ENCODE results near the gene PVRIG.

DNA sequence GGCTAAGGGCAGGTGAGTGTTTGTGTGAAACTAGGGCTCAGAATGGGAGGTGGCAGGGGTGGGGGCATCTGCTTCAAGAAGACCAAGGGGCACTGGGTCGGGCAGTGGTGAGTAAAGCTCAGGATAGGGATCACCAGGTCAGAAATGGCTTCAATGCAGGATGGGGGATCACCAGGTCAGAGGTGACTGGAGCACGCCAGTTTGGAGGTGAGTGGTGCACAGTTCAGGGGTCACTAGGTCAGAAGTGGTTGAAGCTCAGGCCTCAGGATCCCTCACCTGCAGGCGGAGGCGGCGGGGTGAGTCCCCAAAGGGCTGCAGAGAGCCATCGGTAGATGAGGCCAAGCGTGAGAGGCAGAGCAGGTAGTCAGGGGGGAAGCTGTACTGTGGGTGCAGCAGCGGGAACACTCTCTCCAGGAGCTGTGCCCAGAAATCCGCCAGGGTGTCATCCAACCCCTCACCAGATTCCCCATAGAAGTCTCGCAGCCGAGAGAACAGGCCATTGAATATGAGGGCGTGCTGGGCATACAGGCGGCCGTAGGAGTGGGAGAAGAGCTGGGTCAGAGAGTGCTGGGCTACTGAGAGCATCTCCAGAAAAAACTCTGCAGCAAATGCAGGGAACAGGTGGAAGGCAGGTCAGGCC lies 44.3 kb upstream of the PVRIG start:
- TF ChIP-seq, protein P1, sequence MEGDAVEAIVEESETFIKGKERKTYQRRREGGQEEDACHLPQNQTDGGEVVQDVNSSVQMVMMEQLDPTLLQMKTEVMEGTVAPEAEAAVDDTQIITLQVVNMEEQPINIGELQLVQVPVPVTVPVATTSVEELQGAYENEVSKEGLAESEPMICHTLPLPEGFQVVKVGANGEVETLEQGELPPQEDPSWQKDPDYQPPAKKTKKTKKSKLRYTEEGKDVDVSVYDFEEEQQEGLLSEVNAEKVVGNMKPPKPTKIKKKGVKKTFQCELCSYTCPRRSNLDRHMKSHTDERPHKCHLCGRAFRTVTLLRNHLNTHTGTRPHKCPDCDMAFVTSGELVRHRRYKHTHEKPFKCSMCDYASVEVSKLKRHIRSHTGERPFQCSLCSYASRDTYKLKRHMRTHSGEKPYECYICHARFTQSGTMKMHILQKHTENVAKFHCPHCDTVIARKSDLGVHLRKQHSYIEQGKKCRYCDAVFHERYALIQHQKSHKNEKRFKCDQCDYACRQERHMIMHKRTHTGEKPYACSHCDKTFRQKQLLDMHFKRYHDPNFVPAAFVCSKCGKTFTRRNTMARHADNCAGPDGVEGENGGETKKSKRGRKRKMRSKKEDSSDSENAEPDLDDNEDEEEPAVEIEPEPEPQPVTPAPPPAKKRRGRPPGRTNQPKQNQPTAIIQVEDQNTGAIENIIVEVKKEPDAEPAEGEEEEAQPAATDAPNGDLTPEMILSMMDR (conservative IDR thresholded peaks at IDR 0.05; ENCODE audit: low read length): no peak
- TF ChIP-seq EZH2phosphoT487 (IDR thresholded peaks at IDR 0.05; ENCODE audit: borderline replicate concordance, low read depth, low read length): no peak

Measured in OCI-LY7 (cell line).